ENCODE measurements around the gene TPSD1.

- no peak for TF ChIP-seq EZH2 (IDR thresholded peaks at IDR 0.05; ENCODE audit: low read length)
- no peak for TF ChIP-seq CTCF (optimal IDR thresholded peaks at IDR 0.05 in 1 of 3, IDR thresholded peaks at IDR 0.05 in 1 of 3, conservative IDR thresholded peaks at IDR 0.05 in 1 of 3; ENCODE audit: extremely low read depth in 1 of 3, insufficient read depth in 2 of 3, low read length in 3 of 3)
Observed at GRCh38 chr16:1301562-1301961, 45.7 kb downstream of the TPSD1 start.
